Upper lobe of left lung (tissue), 6 donors: ENCODE data around the gene SCG5. TPM values are rescaled to one million over a fixed set of nuclear protein-coding genes. Genes with fewer than 3 reads are reported as not detected.

Experiments
- ATAC-seq, 2 donors: fragments of 200-7000 bp; cut with Tn5 transposase; one replicate each; pipeline ENCODE4 v1.9.1; 2022; ENCODE audit warnings: mild to moderate bottlenecking in 2 of 2, moderate library complexity in 2 of 2; ENCODE audit not compliant: low FRiP score in 2 of 2
- DNase-seq, 2 donors: peaks; one replicate each; pipeline ENCODE4 v3.0.0-alpha.2; 2019 to 2020
- H3K27ac ChIP-seq, 4 donors: fragments of 200-600 bp; sonication (generic); one replicate each; pipeline ENCODE4 v1.5.1; 2016 to 2019
- H3K27me3 ChIP-seq, 4 donors: fragments of 200-600 bp; sonication (generic); one replicate each; pipeline ENCODE4 v1.5.1; 2017 to 2019
- H3K36me3 ChIP-seq, 4 donors: fragments of 200-600 bp; sonication (generic); one replicate each; pipeline ENCODE4 v1.5.1; 2016 to 2019
- H3K4me1 ChIP-seq, 4 donors: fragments of 200-600 bp; sonication (generic); one replicate each; pipeline ENCODE4 v1.5.1; 2018 to 2019
- H3K4me3 ChIP-seq, 4 donors: fragments of 200-600 bp; sonication (generic); one replicate each; pipeline ENCODE4 v1.5.1; 2017 to 2019; ENCODE audit warnings: mild to moderate bottlenecking in 2 of 4, moderate library complexity in 1 of 4
- H3K9me3 ChIP-seq, 4 donors: fragments of 200-600 bp; sonication (generic); one replicate each; pipeline ENCODE4 v1.5.1; 2018 to 2019
- EP300 ChIP-seq, 4 donors: sonication (generic); formaldehyde crosslinking; IDR thresholded peaks; one replicate each; pipeline ENCODE4 v1.5.1; 2017; ENCODE audit warnings: antibody characterized with exemption in 4 of 4, control low read depth in 2 of 4
- POLR2A ChIP-seq, 4 donors: fragments of 450-650 bp; IDR thresholded peaks; one replicate each; pipeline ENCODE4 v1.5.1; 2016 to 2017; ENCODE audit warnings: antibody characterized with exemption in 4 of 4, mild to moderate bottlenecking in 2 of 4
- POLR2AphosphoS5 ChIP-seq, 2 donors: sonication (generic); formaldehyde crosslinking; IDR thresholded peaks; one replicate each; pipeline ENCODE4 v1.5.1; 2017; ENCODE audit warnings: antibody characterized with exemption in 2 of 2
- WGBS, 2 donors: methylation state at CpG; one replicate each; pipeline ENCODE4 v1.1.5; 2017 to 2018; 5-methylcytosine and 5-hydroxymethylcytosine counted together
- total RNA-seq, 6 donors: library from RNA; depleted of rRNA in 4 of 6; stranded (reverse); fragments of >200 nt in 4 of 6; gene quantifications; one replicate each; pipeline versions ENCODE4 v1.1.0 to v1.2.1, GENCODE V29; 2016 to 2021
- TF ChIP-seq, protein P1 (sequence below), 6 experiments: fragments of 450-650 bp in 4 of 6; fragments of 200-600 bp in 2 of 6; sonication (generic) in 2 of 6; IDR thresholded peaks; one replicate each; pipeline ENCODE4 v1.5.1; 2016 to 2019; ENCODE audit warnings: antibody characterized with exemption in 6 of 6
- donor health status: DM: no; HTN: no; CAD: no; lungs with moderate emphysema.
- donor health status: DM: no; HTN: yes; CAD: no; lungs with severe emphysema.

SCG5 gene
- total RNA-seq, 6 donors from 2014 or later = 0.61 to 1.7 (median 0.97) TPM; not detected in 3

DNA sequence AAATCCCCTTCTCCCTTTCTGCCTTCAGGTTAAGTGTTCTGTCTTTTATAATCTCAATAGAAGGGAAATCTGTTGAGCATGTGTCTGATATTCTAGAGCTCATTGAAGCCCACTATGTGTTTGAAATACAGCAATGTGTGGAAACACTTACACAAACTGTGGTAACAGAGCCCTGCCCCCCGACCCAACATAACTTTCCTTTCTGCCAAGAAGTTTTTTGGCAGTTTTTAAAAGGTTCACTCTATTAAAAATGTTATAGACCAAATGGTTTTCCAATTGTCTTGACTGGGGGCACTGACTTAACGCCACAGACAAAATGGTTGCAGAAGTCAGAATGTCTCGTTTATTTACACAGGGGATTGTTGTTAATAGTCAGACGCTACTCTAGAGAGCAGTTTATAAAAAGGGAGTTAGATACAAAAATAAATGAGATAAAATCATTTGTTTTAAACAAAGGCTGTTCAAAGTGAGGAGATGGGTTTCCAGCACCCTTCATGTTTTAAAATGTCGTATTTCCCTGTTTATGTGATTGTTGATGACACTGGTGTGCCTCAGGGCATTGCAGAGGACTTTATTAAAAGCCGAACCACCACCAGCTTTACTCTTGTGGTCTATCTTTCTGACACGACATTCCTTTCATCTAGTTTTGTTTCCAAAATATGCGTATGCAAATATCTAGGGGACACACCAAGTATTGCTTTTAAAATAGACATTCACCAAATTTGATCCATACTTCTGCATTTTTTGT lies 49.6 kb downstream of the SCG5 start:
- Histone ChIP-seq H3K27ac (no peak overlapping the region), H3K9me3 (no peaks in the 10 kb centered on the region), H3K36me3 (no peaks in the 10 kb centered on the region), H3K4me3 (no peak overlapping the region), H3K27me3 (no peaks in the 10 kb centered on the region), H3K4me1 (no peaks in the 10 kb centered on the region)
- ATAC-seq = no peak
- DNase-seq = no peak
- WGBS, 2 donors = 65 to 76% methylated on average over 8 of the region's 8 CpGs
- TF ChIP-seq EP300 (IDR thresholded peaks at IDR 0.05) (no peak), POLR2A (IDR thresholded peaks at IDR 0.05) (no peak), POLR2AphosphoS5 (IDR thresholded peaks at IDR 0.05) (no peak)
- TF ChIP-seq, protein P1, sequence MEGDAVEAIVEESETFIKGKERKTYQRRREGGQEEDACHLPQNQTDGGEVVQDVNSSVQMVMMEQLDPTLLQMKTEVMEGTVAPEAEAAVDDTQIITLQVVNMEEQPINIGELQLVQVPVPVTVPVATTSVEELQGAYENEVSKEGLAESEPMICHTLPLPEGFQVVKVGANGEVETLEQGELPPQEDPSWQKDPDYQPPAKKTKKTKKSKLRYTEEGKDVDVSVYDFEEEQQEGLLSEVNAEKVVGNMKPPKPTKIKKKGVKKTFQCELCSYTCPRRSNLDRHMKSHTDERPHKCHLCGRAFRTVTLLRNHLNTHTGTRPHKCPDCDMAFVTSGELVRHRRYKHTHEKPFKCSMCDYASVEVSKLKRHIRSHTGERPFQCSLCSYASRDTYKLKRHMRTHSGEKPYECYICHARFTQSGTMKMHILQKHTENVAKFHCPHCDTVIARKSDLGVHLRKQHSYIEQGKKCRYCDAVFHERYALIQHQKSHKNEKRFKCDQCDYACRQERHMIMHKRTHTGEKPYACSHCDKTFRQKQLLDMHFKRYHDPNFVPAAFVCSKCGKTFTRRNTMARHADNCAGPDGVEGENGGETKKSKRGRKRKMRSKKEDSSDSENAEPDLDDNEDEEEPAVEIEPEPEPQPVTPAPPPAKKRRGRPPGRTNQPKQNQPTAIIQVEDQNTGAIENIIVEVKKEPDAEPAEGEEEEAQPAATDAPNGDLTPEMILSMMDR (IDR thresholded peaks at IDR 0.05) = no peak

DNA sequence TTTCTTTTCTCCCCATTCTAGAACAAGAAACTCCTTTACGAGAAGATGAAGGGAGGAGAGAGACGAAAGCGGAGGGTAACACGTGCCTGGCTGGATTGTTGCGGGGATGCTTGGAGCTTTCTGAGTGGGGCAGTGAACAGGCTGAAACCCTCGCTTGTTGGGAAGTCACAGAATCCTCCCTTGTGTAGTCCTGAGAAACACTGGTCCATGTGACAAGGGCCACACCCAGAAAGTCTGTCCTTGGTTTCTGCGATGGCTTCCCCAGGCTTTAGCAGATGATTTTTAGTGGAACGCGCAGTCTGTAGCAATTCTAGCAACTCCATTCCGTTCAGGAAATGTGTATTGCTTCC lies 50.2 kb downstream of the SCG5 start:
- no peaks in the 10 kb centered on the region for H3K27me3 ChIP-seq
- no peak overlapping the region for H3K4me3 ChIP-seq
- no peak overlapping the region for H3K27ac ChIP-seq
- ATAC-seq = no peak
- H3K9me3 ChIP-seq = no peaks in the 10 kb centered on the region
- TF ChIP-seq EP300 (IDR thresholded peaks at IDR 0.05) (no peak), POLR2AphosphoS5 (IDR thresholded peaks at IDR 0.05) (no peak), POLR2A (IDR thresholded peaks at IDR 0.05) (no peak)
- TF ChIP-seq, protein P1 (IDR thresholded peaks at IDR 0.05) = no peak
- WGBS, 2 donors = 90% methylated on average over 10 of the region's 10 CpGs
- H3K4me1 ChIP-seq = no peaks in the 10 kb centered on the region
- DNase-seq = no peak
- no peaks in the 10 kb centered on the region for H3K36me3 ChIP-seq

DNA sequence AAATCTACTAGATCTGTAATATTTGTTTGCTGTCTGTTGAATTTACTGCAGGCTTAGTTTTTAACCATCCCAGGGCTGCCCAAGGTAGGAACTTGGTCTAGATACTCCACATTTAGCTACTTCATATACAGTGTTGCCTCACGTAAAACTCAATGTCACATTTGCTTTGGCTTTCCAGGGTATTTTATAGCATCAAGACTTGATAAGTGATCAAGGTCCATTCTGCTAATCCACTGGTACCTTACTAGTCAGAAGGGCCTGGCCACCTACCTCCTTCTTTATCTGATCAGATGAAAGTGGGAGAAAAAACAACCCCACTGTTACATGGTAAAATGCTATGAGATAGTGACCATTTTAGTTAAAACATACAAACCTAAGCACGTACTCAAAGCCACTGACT lies 50.8 kb downstream of the SCG5 start:
- 91 to 92% methylated on average over 2 of the region's 2 CpGs for WGBS, 2 donors
- no peak for TF ChIP-seq POLR2AphosphoS5 (IDR thresholded peaks at IDR 0.05)
- TF ChIP-seq, protein P1 (IDR thresholded peaks at IDR 0.05) = no peak
- no peak for TF ChIP-seq EP300 (IDR thresholded peaks at IDR 0.05)
- no peak for TF ChIP-seq POLR2A (IDR thresholded peaks at IDR 0.05)
- H3K36me3 ChIP-seq = no peaks in the 10 kb centered on the region
- DNase-seq (no peak), ATAC-seq (no peak)
- no peaks in the 10 kb centered on the region for H3K27me3 ChIP-seq
- no peaks in the 10 kb centered on the region for H3K9me3 ChIP-seq
- no peak overlapping the region for H3K4me3 ChIP-seq
- no peaks in the 10 kb centered on the region for H3K4me1 ChIP-seq
- no peak overlapping the region for H3K27ac ChIP-seq

DNA sequence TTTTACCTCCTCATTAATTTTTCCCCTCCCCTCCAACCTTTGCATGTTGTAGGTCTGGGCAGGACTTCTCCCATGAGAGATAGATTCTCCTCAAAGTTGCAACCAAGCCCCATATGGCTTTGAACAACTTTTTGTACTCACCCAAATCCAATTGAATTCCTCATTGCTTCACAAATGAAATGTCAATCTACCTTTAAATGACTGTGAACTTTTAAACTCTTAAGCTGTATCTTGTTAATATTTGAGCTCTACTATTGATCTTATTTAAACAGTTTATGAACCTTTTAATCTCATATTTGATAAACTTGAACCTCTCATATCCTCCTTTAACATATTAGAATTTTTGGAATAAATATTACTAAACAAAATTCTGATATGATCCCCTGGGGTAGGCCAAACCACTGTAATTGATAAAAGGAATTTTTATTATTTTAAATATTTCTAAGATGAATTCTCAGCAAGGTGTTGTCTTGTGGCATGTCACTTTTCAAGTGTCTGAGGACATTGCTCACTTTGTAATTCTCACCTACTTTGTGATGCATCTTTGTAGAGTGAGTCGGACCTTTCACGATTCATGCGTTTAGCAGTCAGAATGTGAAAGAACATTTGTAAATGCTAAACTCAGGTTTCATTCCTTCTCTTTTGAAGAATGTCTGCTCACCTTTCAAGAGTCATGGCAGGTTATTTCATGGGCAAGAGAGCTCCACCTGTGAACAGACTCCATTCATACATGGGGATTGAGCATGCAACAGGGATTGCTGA lies 52.9 kb downstream of the SCG5 start:
- no peaks in the 10 kb centered on the region for H3K9me3 ChIP-seq
- DNase-seq (no peak), ATAC-seq (no peak)
- no peaks in the 10 kb centered on the region for H3K36me3 ChIP-seq
- TF ChIP-seq POLR2A (IDR thresholded peaks at IDR 0.05) (no peak), POLR2AphosphoS5 (IDR thresholded peaks at IDR 0.05) (no peak), EP300 (IDR thresholded peaks at IDR 0.05) (no peak)
- TF ChIP-seq, protein P1 (IDR thresholded peaks at IDR 0.05) = no peak
- H3K4me3 ChIP-seq = no peak overlapping the region
- no peaks in the 10 kb centered on the region for H3K4me1 ChIP-seq
- no peaks in the 10 kb centered on the region for H3K27me3 ChIP-seq
- WGBS, 2 donors = 92 to 97% methylated on average over 3 of the region's 3 CpGs
- H3K27ac ChIP-seq = no peak overlapping the region
